GM21825 (cell line): ENCODE results near the gene PCDHGA1.

Experiments
- ATAC-seq: cut with Tn5 transposase; IDR thresholded peaks from one replicate; pipeline ENCODE4 v1.9.1; 2021; ENCODE audit warnings: mild to moderate bottlenecking, moderate library complexity; ENCODE audit not compliant: unreplicated experiment

The PCDHGA1 gene

GRCh38 chr5:141527426-141527825 is 197.1 kb downstream of the PCDHGA1 start:
- no peak for ATAC-seq

- no peak for ATAC-seq
Measured at GRCh38 chr5:141528291-141528984, 198.1 kb downstream of the PCDHGA1 start.

- peak; percentile 46 for ATAC-seq
Measured at GRCh38 chr5:141529002-141529401, 198.7 kb downstream of the PCDHGA1 start.

- no peak for ATAC-seq
Measured at GRCh38 chr5:141529873-141530272, 199.6 kb downstream of the PCDHGA1 start.

- no peak for ATAC-seq
Measured at GRCh38 chr5:141532726-141533125, 202.4 kb downstream of the PCDHGA1 start.

- no peak for ATAC-seq
Measured at GRCh38 chr5:141533897-141534296, 203.6 kb downstream of the PCDHGA1 start.

GRCh38 chr5:141534492-141535213 is 204.3 kb downstream of the PCDHGA1 start:
- ATAC-seq, result no peak

GRCh38 chr5:141543053-141543452 is 212.7 kb downstream of the PCDHGA1 start:
- ATAC-seq, result no peak

- no peak for ATAC-seq
Measured at GRCh38 chr5:141547488-141547887, 217.2 kb downstream of the PCDHGA1 start.

GRCh38 chr5:141547921-141548320 is 217.6 kb downstream of the PCDHGA1 start:
- no peak for ATAC-seq

GRCh38 chr5:141557681-141558136 is 227.4 kb downstream of the PCDHGA1 start:
- ATAC-seq, result peak; percentile 48

- peak; percentile 14 for ATAC-seq
Measured at GRCh38 chr5:141558150-141558549, 227.8 kb downstream of the PCDHGA1 start.

GRCh38 chr5:141559461-141559860 is 229.1 kb downstream of the PCDHGA1 start:
- ATAC-seq, result no peak

GRCh38 chr5:141560151-141560550 is 229.8 kb downstream of the PCDHGA1 start:
- ATAC-seq, result no peak

GRCh38 chr5:141560725-141561483 is 230.6 kb downstream of the PCDHGA1 start:
- ATAC-seq, result no peak
